ENCODE data around the gene MAP1LC3A.

MAP1LC3A gene

GRCh38 chr20:34525342-34525708 lies 33.2 kb upstream of the MAP1LC3A start:
- TF ChIP-seq, protein P1, sequence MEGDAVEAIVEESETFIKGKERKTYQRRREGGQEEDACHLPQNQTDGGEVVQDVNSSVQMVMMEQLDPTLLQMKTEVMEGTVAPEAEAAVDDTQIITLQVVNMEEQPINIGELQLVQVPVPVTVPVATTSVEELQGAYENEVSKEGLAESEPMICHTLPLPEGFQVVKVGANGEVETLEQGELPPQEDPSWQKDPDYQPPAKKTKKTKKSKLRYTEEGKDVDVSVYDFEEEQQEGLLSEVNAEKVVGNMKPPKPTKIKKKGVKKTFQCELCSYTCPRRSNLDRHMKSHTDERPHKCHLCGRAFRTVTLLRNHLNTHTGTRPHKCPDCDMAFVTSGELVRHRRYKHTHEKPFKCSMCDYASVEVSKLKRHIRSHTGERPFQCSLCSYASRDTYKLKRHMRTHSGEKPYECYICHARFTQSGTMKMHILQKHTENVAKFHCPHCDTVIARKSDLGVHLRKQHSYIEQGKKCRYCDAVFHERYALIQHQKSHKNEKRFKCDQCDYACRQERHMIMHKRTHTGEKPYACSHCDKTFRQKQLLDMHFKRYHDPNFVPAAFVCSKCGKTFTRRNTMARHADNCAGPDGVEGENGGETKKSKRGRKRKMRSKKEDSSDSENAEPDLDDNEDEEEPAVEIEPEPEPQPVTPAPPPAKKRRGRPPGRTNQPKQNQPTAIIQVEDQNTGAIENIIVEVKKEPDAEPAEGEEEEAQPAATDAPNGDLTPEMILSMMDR (IDR thresholded peaks at IDR 0.05; ENCODE audit: low read depth, low read length, missing control alignments): no peak
- DNase-seq (ENCODE audit: extremely low read depth, low read depth): no peak
- H3K4me3 ChIP-seq (replicated peaks; ENCODE audit: low read depth, low read length): no peak overlapping the region

DNA sequence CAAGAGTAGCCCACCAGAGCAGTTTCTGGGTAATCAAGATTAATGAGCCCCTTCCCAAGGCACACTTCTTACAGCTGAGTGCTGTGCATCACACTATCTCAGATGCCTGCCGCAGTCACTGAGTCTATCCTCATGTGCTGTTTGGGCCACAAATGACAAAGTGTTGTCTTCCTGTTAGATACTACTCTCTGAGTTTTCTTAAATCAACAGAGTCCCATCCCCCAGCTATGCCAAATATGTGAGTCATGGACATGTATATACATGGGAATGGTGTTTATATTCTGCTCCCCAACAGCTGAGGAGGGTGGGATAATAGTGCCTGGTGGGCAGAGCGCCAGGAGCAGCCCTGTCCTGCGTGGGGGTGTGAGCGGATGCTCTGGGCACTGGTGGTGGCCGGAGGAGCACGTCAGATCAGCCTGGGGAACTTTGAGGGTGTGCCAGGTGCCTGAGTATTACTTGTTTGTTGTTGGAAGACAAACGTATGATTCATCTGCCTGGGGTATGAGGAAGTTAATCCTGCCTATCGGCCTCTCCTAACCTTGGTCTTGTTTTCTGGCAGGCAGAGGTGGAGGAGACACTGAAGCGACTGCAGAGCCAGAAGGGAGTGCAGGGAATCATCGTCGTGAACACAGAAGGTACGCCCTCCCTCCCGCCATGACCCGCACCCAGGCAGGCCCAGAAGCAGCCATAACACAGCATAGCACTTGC lies 32.7 kb upstream of the MAP1LC3A start:
- no peak overlapping the region for H3K4me3 ChIP-seq (replicated peaks; ENCODE audit: low read depth, low read length)
- peak; percentile 97 for DNase-seq (ENCODE audit: extremely low read depth, low read depth)
- TF ChIP-seq, protein P1 (IDR thresholded peaks at IDR 0.05; ENCODE audit: low read depth, low read length, missing control alignments): no peak

GRCh38 chr20:34526466-34526865 lies 32.1 kb upstream of the MAP1LC3A start:
- no peak overlapping the region for H3K4me3 ChIP-seq (replicated peaks; ENCODE audit: low read depth, low read length)
- DNase-seq (ENCODE audit: extremely low read depth, low read depth): no peak
- TF ChIP-seq, protein P1 (IDR thresholded peaks at IDR 0.05; ENCODE audit: low read depth, low read length, missing control alignments): no peak

- TF ChIP-seq, protein P1 (IDR thresholded peaks at IDR 0.05; ENCODE audit: low read depth, low read length, missing control alignments): no peak
- DNase-seq (ENCODE audit: extremely low read depth, low read depth): no peak
- H3K4me3 ChIP-seq (replicated peaks; ENCODE audit: low read depth, low read length): no peak overlapping the region
Measured at GRCh38 chr20:34527016-34527415, 31.5 kb upstream of the MAP1LC3A start.

GRCh38 chr20:34528921-34529297 lies 29.6 kb upstream of the MAP1LC3A start:
- DNase-seq (ENCODE audit: extremely low read depth, low read depth): no peak
- TF ChIP-seq, protein P1 (IDR thresholded peaks at IDR 0.05; ENCODE audit: low read depth, low read length, missing control alignments): no peak
- no peak overlapping the region for H3K4me3 ChIP-seq (replicated peaks; ENCODE audit: low read depth, low read length)

- no peak for DNase-seq (ENCODE audit: extremely low read depth, low read depth)
- TF ChIP-seq, protein P1 (IDR thresholded peaks at IDR 0.05; ENCODE audit: low read depth, low read length, missing control alignments): no peak
- H3K4me3 ChIP-seq (replicated peaks; ENCODE audit: low read depth, low read length): no peak overlapping the region
Measured at GRCh38 chr20:34529742-34530141, 28.8 kb upstream of the MAP1LC3A start.

DNA sequence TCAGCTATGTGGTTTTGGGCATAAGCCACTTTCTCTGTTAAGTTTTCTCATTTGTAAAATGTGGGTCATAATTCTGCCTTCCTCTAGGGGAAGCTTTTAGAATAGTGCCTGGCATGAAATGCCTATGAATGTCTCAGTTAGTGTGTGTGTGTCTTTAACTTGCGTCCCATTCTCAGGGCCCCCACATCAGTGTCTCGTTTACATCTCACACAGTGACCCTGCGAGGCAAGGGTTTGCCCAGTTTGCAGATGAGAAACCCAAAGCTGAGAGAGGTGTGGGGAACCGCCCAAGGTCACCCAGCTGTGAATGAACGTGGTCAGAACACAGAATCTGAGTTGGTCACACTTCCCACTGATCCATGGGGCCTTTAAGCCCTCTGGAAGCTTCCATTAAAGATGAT lies 28.2 kb upstream of the MAP1LC3A start:
- no peak overlapping the region for H3K4me3 ChIP-seq (replicated peaks; ENCODE audit: low read depth, low read length)
- DNase-seq (ENCODE audit: extremely low read depth, low read depth): no peak
- TF ChIP-seq, protein P1 (IDR thresholded peaks at IDR 0.05; ENCODE audit: low read depth, low read length, missing control alignments): no peak

Measured in HFF-Myc (cell line).